HepG2 (cell line): ENCODE measurements around the gene INO80E. TPM values are rescaled to one million over a fixed set of nuclear protein-coding genes. Genes with fewer than 3 reads are reported as not detected.

ENCODE experiments used
- ATAC-seq: fragments of 200-7000 bp; cut with Tn5 transposase; 3 replicates; pipeline ENCODE4 v1.9.1; 2020; ENCODE audit warnings: mild to moderate bottlenecking, moderate library complexity
- BruUV-seq: library from RNA; stranded (reverse); fragments of 400-500 nt; replicated peaks from 2 replicates; lab custom pipeline; 2021; lab: Mats Ljungman, UMichigan
- CTCF ChIA-PET: fragments of 300-600 bp; formaldehyde crosslinking; extraction: SDS; loops from one replicate; lab custom pipeline; 2021; ENCODE audit warnings: low total read pairs, inconsistent platforms, low intra/inter-chr PET ratio; lab: Yijun Ruan, JAX
- POLR2A ChIA-PET: fragments of 350-600 bp; sonication (Branson Sonifier 250); formaldehyde crosslinking; loops from one replicate; lab custom pipeline; 2020; ENCODE audit warnings: antibody characterized with exemption, inconsistent platforms; lab: Yijun Ruan, JAX
- DNase-seq: peaks from one replicate; pipeline ENCODE4 v3.0.0-alpha.2; 2015; ENCODE audit warnings: low spot score
- FAIRE-seq: peaks from 3 replicates; lab custom pipeline; 2011; peaks lifted over from hg19 to GRCh38; lab: Jason Lieb, UNC
- H2AFZ ChIP-seq: one replicate; pipeline ENCODE4 v1.6.1; 2011; ENCODE audit warnings: low read length, inconsistent platforms
- H3K27ac ChIP-seq: fragments of 300-600 bp; 3 replicates; pipeline ENCODE4 v1.8.0; 2011; ENCODE audit warnings: mixed run types, mild to moderate bottlenecking, mixed read lengths, low read length, inconsistent platforms; ENCODE audit not compliant: insufficient read depth; ENCODE audit errors: extremely low read length
- H3K27me3 ChIP-seq, 2 experiments: fragments of 200-600 bp in 1 of 2; 2 replicates in 1 of 2; 3 replicates in 1 of 2; pipeline versions ENCODE4 v1.6.0 to v1.8.0; 2011; ENCODE audit warnings: low read length in 2 of 2, mild to moderate bottlenecking in 2 of 2, moderate library complexity in 2 of 2, inconsistent platforms in 1 of 2; ENCODE audit not compliant: insufficient read depth in 2 of 2, control insufficient read depth in 1 of 2
- H3K36me3 ChIP-seq, 2 experiments: fragments of 200-600 bp in 1 of 2; replicated peaks in 1 of 2; 2 replicates in 1 of 2; 3 replicates in 1 of 2; pipeline versions ENCODE4 v1.5.1 to v1.8.0; 2011; ENCODE audit warnings: low read length in 2 of 2, inconsistent platforms in 1 of 2; ENCODE audit not compliant: insufficient read depth in 2 of 2, control insufficient read depth in 1 of 2
- H3K4me1 ChIP-seq: 2 replicates; pipeline ENCODE4 v1.5.1; 2012; ENCODE audit warnings: low read length, inconsistent platforms; ENCODE audit not compliant: insufficient read depth
- H3K4me2 ChIP-seq: 2 replicates; pipeline ENCODE4 v1.6.0; 2011; ENCODE audit warnings: low read depth, low read length, inconsistent platforms
- H3K4me3 ChIP-seq, 3 experiments: fragments of 200-600 bp in 1 of 3; sonication (generic), shearing (Covaris generic) in 1 of 3; replicated peaks in 1 of 3; 2 replicates each; pipeline ENCODE4 v1.5.1; 2011 to 2016; ENCODE audit warnings: low read length in 3 of 3, inconsistent platforms in 2 of 3, low read depth in 2 of 3, mild to moderate bottlenecking in 2 of 3, control low read depth in 1 of 3, mixed read lengths in 1 of 3; ENCODE audit not compliant: insufficient read depth in 1 of 3
- H3K79me2 ChIP-seq: one replicate; pipeline ENCODE4 v1.6.1; 2011; ENCODE audit warnings: low read length, inconsistent platforms; ENCODE audit not compliant: insufficient read depth
- H3K9ac ChIP-seq: 2 replicates; pipeline ENCODE4 v1.6.0; 2011; ENCODE audit warnings: mild to moderate bottlenecking, low read depth, low read length, inconsistent platforms; ENCODE audit not compliant: insufficient read depth
- H3K9me3 ChIP-seq: 2 replicates; pipeline ENCODE4 v1.5.1; 2012; ENCODE audit warnings: mild to moderate bottlenecking, low read length
- H4K20me1 ChIP-seq: 2 replicates; pipeline ENCODE4 v1.6.0; 2011; ENCODE audit warnings: inconsistent platforms, mild to moderate bottlenecking, low read length, moderate library complexity; ENCODE audit not compliant: insufficient read depth
- ATF1 ChIP-seq: IDR thresholded peaks from 2 replicates; pipeline ENCODE4 v1.6.1; 2016; ENCODE audit warnings: mild to moderate bottlenecking, control low read depth
- E2F1 ChIP-seq: sonication (generic); formaldehyde crosslinking; IDR thresholded peaks from 2 replicates; pipeline ENCODE4 v1.5.0; 2020; ENCODE audit warnings: missing genetic modification reagents
- FOSL2 ChIP-seq: sonication (generic); formaldehyde crosslinking; IDR thresholded peaks from 2 replicates; pipeline ENCODE4 v1.4.0; 2020; ENCODE audit warnings: missing genetic modification reagents
- NPAS2 ChIP-seq: sonication (generic); formaldehyde crosslinking; IDR thresholded peaks from 2 replicates; pipeline ENCODE4 v1.8.0; 2022; ENCODE audit warnings: mild to moderate bottlenecking, missing genetic modification reagents, borderline replicate concordance
- PAWR ChIP-seq: sonication (generic); formaldehyde crosslinking; IDR thresholded peaks from 2 replicates; pipeline ENCODE4 v1.4.0; 2020; ENCODE audit warnings: missing genetic modification reagents, mild to moderate bottlenecking, borderline replicate concordance
- RFXAP ChIP-seq: sonication (generic); formaldehyde crosslinking; IDR thresholded peaks from 2 replicates; pipeline ENCODE4 v1.4.0; 2020; ENCODE audit warnings: missing genetic modification reagents, borderline replicate concordance
- SMAD9 ChIP-seq: sonication (generic); formaldehyde crosslinking; IDR thresholded peaks from 2 replicates; pipeline ENCODE4 v1.5.1; 2020; ENCODE audit warnings: mild to moderate bottlenecking, missing genetic modification reagents
- SRSF1 ChIP-seq: fragments of 200-400 bp; formaldehyde crosslinking; optimal IDR thresholded peaks from 2 replicates; pipeline ENCODE3; 2017; ENCODE audit warnings: mild to moderate bottlenecking, low read depth, low read length, moderate library complexity
- ZBTB2 ChIP-seq: sonication (generic); formaldehyde crosslinking; IDR thresholded peaks from 2 replicates; pipeline ENCODE4 v1.8.0; 2022; ENCODE audit warnings: low read depth, missing genetic modification reagents
- ZNF12 ChIP-seq: sonication (generic); formaldehyde crosslinking; IDR thresholded peaks from 2 replicates; pipeline ENCODE4 v1.5.0; 2020; ENCODE audit warnings: missing genetic modification reagents
- ZNF569 ChIP-seq: sonication (generic); formaldehyde crosslinking; IDR thresholded peaks from 2 replicates; pipeline ENCODE4 v1.5.0; 2020; ENCODE audit warnings: mild to moderate bottlenecking, missing genetic modification reagents, moderate library complexity, borderline replicate concordance
- ZSCAN25 ChIP-seq: sonication (generic); formaldehyde crosslinking; IDR thresholded peaks from 2 replicates; pipeline ENCODE4 v1.8.0; 2022; ENCODE audit warnings: mild to moderate bottlenecking, missing genetic modification reagents
- WGBS: methylation state at CpG from one replicate; pipeline ENCODE4 v1.1.6; 2017; ENCODE audit warnings: low lambda C conversion rate; 5-methylcytosine and 5-hydroxymethylcytosine counted together
- in situ Hi-C: cut with HindIII; loops from 2 replicates; pipeline ENCODE4 v1.10.0; 2017; ENCODE audit warnings: low pct_unique_long_range_greater_than_20kb; ENCODE audit not compliant: extremely low pct_ligation_motif_present
- intact Hi-C: fragments of 100-400 bp; cut with micrococcal nuclease; formaldehyde crosslinking; loops from one replicate; pipeline ENCODE4 v1.10.0; 2022; ENCODE audit not compliant: unreplicated experiment
- polyA plus RNA-seq, 8 experiments: library from polyadenylated mRNA; depleted of rRNA in 3 of 8; stranded (reverse) in 7 of 8; unstranded in 1 of 8; fragments of >200 nt; fragmentation: Illumina TruSeq in 4 of 8; extraction: Trizol in 4 of 8; gene quantifications; 2 replicates each; pipeline versions ENCODE4 v1.2.1 to v1.2.3, GENCODE V29; 2011 to 2016; ENCODE audit warnings: low read depth in 4 of 8, missing spikeins in 1 of 8, mixed read lengths in 1 of 8; ENCODE audit not compliant: insufficient read depth in 1 of 8
- total RNA-seq, 5 experiments: library from RNA; depleted of rRNA; stranded (reverse); fragments of >200 nt; fragmentation: Illumina TruSeq; extraction: Trizol; gene quantifications; 2 replicates each; pipeline ENCODE4 v1.2.3, GENCODE V29; 2016; ENCODE audit warnings: low read depth in 1 of 5
- TF ChIP-seq, protein P1 (sequence below): sonication (generic); formaldehyde crosslinking; IDR thresholded peaks from one replicate; pipeline ENCODE4 v1.5.1; 2020; ENCODE audit warnings: mild to moderate bottlenecking, missing genetic modification reagents; ENCODE audit errors: not compliant biosample characterization

The INO80E gene
- total and polyA plus RNA-seq, 2 of the 13 experiments (the other 11 are each of a cell fraction or from before 2014, with no cell fraction given) = 25.8 to 45.6 TPM

GRCh38 chr16:29961127-29961478 lies 34.9 kb upstream of the INO80E start:
- Histone ChIP-seq H3K4me2 (peak overlapping the region; percentile 97), H4K20me1 (no peaks in the 10 kb centered on the region), H3K4me3 (peak overlapping the region; percentile 65 to 87 (median 80)), H2AFZ (no peak overlapping the region), H3K27ac (peak overlapping the region; percentile 81), H3K9me3 (no peaks in the 10 kb centered on the region), H3K4me1 (peaks cover 56% of the 10 kb centered on the region), H3K36me3 (no peaks in the 10 kb centered on the region), H3K27me3 (no peaks in the 10 kb centered on the region; a peak in 1 of 5 replicates), H3K9ac (peak overlapping the region; percentile 80), H3K79me2 (no peaks in the 10 kb centered on the region)
- DNase-seq = no peak
- no peak for FAIRE-seq
- ATAC-seq = no peak
- 59% methylated on average over 10 of the region's 10 CpGs for WGBS
- ChIA-PET POLR2A (interaction anchor here (0.8 to 4.6 kb wide), 16 partner anchors 9 to 446 kb away, joined by 3 to 47 read pairs (median 4); partner anchors contain the start of genes CDIPT, HIRIP3, INO80E and KCTD13), CTCF (no interaction called here)
- intact Hi-C loops (loop anchor here (5.0 kb wide), 3 partner anchors 34 to 59 kb away; partner anchors contain the start of genes ASPHD1, HIRIP3, INO80E and KCTD13), in situ Hi-C loops (loop anchor here (5.0 kb wide), 1 partner anchor 34 kb away; the partner anchor contains the start of gene KCTD13)
- BruUV-seq = no TSS peak
- TF ChIP-seq SRSF1 (no peak), PAWR (0 out of 2 replicates have a peak, but pooled peaks have one; percentile 53), RFXAP (CRISPR knock-in tag) (0 out of 2 replicates have a peak, but pooled peaks have one; percentile 11), E2F1 (CRISPR knock-in tag) (0 out of 2 replicates have a peak, but pooled peaks have one; percentile 25), ZSCAN25 (CRISPR knock-in tag) (no peak), FOSL2 (no peak), NPAS2 (CRISPR knock-in tag) (no peak), ZNF569 (CRISPR knock-in tag) (no peak), SMAD9 (CRISPR knock-in tag) (0 out of 2 replicates have a peak, but pooled peaks have one; percentile 54), ZBTB2 (CRISPR knock-in tag) (no peak), ATF1 (CRISPR knock-in tag) (no peak), ZNF12 (CRISPR knock-in tag) (no peak)
- TF ChIP-seq, protein P1, sequence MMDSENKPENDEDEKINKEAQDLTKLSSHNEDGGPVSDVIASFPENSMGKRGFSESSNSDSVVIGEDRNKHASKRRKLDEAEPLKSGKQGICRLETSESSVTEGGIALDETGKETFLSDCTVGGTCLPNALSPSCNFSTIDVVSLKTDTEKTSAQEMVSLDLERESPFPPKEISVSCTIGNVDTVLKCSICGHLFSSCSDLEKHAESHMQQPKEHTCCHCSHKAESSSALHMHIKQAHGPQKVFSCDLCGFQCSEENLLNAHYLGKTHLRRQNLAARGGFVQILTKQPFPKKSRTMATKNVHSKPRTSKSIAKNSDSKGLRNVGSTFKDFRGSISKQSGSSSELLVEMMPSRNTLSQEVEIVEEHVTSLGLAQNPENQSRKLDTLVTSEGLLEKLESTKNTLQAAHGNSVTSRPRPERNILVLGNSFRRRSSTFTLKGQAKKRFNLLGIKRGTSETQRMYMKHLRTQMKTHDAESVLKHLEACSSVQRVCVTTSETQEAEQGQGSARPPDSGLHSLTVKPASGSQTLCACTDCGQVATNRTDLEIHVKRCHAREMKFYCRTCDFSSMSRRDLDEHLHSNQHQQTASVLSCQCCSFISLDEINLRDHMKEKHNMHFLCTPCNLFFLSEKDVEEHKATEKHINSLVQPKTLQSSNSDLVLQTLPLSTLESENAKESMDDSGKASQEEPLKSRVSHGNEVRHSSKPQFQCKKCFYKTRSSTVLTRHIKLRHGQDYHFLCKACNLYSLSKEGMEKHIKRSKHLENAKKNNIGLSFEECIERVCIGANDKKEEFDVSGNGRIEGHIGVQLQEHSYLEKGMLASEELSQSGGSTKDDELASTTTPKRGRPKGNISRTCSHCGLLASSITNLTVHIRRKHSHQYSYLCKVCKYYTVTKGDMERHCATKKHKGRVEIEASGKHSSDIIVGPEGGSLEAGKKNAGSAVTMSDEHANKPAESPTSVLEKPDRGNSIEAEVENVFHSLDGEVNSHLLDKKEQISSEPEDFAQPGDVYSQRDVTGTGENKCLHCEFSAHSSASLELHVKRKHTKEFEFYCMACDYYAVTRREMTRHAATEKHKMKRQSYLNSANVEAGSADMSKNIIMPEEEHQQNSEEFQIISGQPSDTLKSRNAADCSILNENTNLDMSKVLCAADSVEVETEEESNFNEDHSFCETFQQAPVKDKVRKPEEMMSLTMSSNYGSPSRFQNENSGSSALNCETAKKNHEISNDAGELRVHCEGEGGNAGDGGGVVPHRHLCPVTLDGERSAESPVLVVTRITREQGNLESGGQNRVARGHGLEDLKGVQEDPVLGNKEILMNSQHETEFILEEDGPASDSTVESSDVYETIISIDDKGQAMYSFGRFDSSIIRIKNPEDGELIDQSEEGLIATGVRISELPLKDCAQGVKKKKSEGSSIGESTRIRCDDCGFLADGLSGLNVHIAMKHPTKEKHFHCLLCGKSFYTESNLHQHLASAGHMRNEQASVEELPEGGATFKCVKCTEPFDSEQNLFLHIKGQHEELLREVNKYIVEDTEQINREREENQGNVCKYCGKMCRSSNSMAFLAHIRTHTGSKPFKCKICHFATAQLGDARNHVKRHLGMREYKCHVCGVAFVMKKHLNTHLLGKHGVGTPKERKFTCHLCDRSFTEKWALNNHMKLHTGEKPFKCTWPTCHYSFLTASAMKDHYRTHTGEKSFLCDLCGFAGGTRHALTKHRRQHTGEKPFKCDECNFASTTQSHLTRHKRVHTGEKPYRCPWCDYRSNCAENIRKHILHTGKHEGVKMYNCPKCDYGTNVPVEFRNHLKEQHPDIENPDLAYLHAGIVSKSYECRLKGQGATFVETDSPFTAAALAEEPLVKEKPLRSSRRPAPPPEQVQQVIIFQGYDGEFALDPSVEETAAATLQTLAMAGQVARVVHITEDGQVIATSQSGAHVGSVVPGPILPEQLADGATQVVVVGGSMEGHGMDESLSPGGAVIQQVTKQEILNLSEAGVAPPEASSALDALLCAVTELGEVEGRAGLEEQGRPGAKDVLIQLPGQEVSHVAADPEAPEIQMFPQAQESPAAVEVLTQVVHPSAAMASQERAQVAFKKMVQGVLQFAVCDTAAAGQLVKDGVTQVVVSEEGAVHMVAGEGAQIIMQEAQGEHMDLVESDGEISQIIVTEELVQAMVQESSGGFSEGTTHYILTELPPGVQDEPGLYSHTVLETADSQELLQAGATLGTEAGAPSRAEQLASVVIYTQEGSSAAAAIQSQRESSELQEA (CRISPR knock-in tag) = peak; percentile 5
